H1 (cell line): ENCODE data around the gene TSPAN9. TPM values are rescaled to one million over a fixed set of nuclear protein-coding genes. Genes with fewer than 3 reads are reported as not detected.

ENCODE experiments used
- CTCF ChIA-PET: fragments of 300-600 bp; sonication (Branson Sonifier 250); formaldehyde crosslinking; loops from one replicate; lab custom pipeline; 2021; ENCODE audit not compliant: partially characterized antibody; lab: Charles Lee
- POLR2A ChIA-PET: fragments of 300-600 bp; sonication (Branson Sonifier 250); formaldehyde crosslinking; loops from one replicate; lab custom pipeline; 2021; ENCODE audit warnings: inconsistent platforms; ENCODE audit not compliant: partially characterized antibody; lab: Charles Lee
- DNase-seq, 2 experiments: peaks; one replicate each; pipeline versions ENCODE4 v3.0.0 to v3.0.0-alpha.2; 2010 to 2022; ENCODE audit warnings: low spot score in 2 of 2, low read depth in 1 of 2, mixed read lengths in 1 of 2
- FAIRE-seq: peaks from 2 replicates; lab custom pipeline; 2011; peaks lifted over from hg19 to GRCh38; lab: Jason Lieb, UNC
- H2AFZ ChIP-seq: 2 replicates; pipeline ENCODE4 v1.8.1; 2012; ENCODE audit warnings: low read length, inconsistent platforms
- H2AK5ac ChIP-seq: 2 replicates; pipeline ENCODE4 v1.6.1; 2013; ENCODE audit warnings: low read depth, low read length
- H2BK120ac ChIP-seq: replicated peaks from 2 replicates; pipeline ENCODE3; 2013; ENCODE audit warnings: low read depth, low read length, inconsistent platforms
- H2BK12ac ChIP-seq: 2 replicates; pipeline ENCODE4 v1.6.1; 2013; ENCODE audit warnings: low read depth, low read length
- H2BK15ac ChIP-seq: 2 replicates; pipeline ENCODE4 v1.6.1; 2013; ENCODE audit warnings: low read length
- H2BK20ac ChIP-seq: 2 replicates; pipeline ENCODE4 v1.6.1; 2013; ENCODE audit warnings: low read length
- H2BK5ac ChIP-seq: 2 replicates; pipeline ENCODE4 v1.6.1; 2013; ENCODE audit warnings: low read depth, low read length
- H3K14ac ChIP-seq: 2 replicates; pipeline ENCODE4 v1.6.1; 2013; ENCODE audit warnings: inconsistent platforms; ENCODE audit not compliant: insufficient read length
- H3K18ac ChIP-seq: 2 replicates; pipeline ENCODE4 v1.6.1; 2013; ENCODE audit warnings: low read length; ENCODE audit errors: extremely low read depth
- H3K23ac ChIP-seq: 2 replicates; pipeline ENCODE4 v1.6.1; 2013; ENCODE audit warnings: inconsistent platforms; ENCODE audit not compliant: insufficient read length
- H3K23me2 ChIP-seq: 2 replicates; pipeline ENCODE4 v1.6.1; 2013; ENCODE audit warnings: low read depth, low read length
- H3K27ac ChIP-seq: 2 replicates; pipeline ENCODE4 v1.6.1; 2011; ENCODE audit warnings: low read depth, low read length, inconsistent platforms
- H3K27me3 ChIP-seq, 4 experiments: replicated peaks in 1 of 4; 1 replicate in 1 of 4; 2 replicates in 3 of 4; pipeline versions ENCODE4 v1.6.1 to v1.8.1; 2011 to 2013; ENCODE audit warnings: low read length in 3 of 4, mild to moderate bottlenecking in 3 of 4, inconsistent platforms in 2 of 4, mixed read lengths in 2 of 4, moderate library complexity in 1 of 4; ENCODE audit not compliant: control insufficient read depth in 3 of 4, insufficient read depth in 3 of 4; ENCODE audit errors: extremely low read depth in 1 of 4
- H3K36me3 ChIP-seq, 4 experiments: 2 replicates each; pipeline versions ENCODE4 v1.6.1 to v1.8.1; 2011 to 2013; ENCODE audit warnings: mild to moderate bottlenecking in 4 of 4, low read length in 3 of 4, moderate library complexity in 2 of 4, control low read depth in 1 of 4, inconsistent platforms in 1 of 4; ENCODE audit not compliant: insufficient read depth in 4 of 4, control insufficient read depth in 2 of 4
- H3K4ac ChIP-seq: replicated peaks from 2 replicates; pipeline ENCODE3; 2013; ENCODE audit warnings: low read length, low read depth, mixed read lengths, inconsistent platforms; ENCODE audit not compliant: insufficient read length
- H3K4me1 ChIP-seq, 4 experiments: replicated peaks in 1 of 4; 1 replicate in 1 of 4; 2 replicates in 3 of 4; pipeline versions ENCODE4 v1.6.1 to v1.8.1; 2011 to 2013; ENCODE audit warnings: low read length in 3 of 4, inconsistent platforms in 2 of 4, mixed read lengths in 1 of 4; ENCODE audit not compliant: insufficient read depth in 4 of 4, control insufficient read depth in 3 of 4
- H3K4me2 ChIP-seq, 2 experiments: 2 replicates each; pipeline versions ENCODE4 v1.6.1 to v1.8.1; 2011 to 2013; ENCODE audit warnings: low read depth in 2 of 2, low read length in 2 of 2, control low read depth in 1 of 2, inconsistent platforms in 1 of 2, mild to moderate bottlenecking in 1 of 2; ENCODE audit not compliant: insufficient read depth in 1 of 2
- H3K4me3 ChIP-seq, 4 experiments: fragments of 200-600, 300-600 bp in 1 of 4; sonication (generic), shearing (Covaris generic), sonication (Bioruptor Twin) in 1 of 4; 2 replicates each; pipeline versions ENCODE4 v1.5.1 to v1.8.1; 2011 to 2016; ENCODE audit warnings: low read length in 4 of 4, low read depth in 3 of 4, control low read depth in 2 of 4, inconsistent platforms in 2 of 4, mild to moderate bottlenecking in 2 of 4, mixed read lengths in 1 of 4, moderate library complexity in 1 of 4; ENCODE audit not compliant: insufficient read depth in 2 of 4; ENCODE audit errors: extremely low read depth in 1 of 4
- H3K56ac ChIP-seq: replicated peaks from 2 replicates; pipeline ENCODE3; 2013; ENCODE audit warnings: low read depth, mild to moderate bottlenecking, mixed read lengths, low read length, inconsistent platforms; ENCODE audit not compliant: insufficient read length
- H3K79me1 ChIP-seq: 2 replicates; pipeline ENCODE4 v1.6.1; 2013; ENCODE audit warnings: low read depth, low read length, control low read depth
- H3K79me2 ChIP-seq, 2 experiments: 2 replicates each; pipeline versions ENCODE4 v1.6.1 to v1.8.1; 2012 to 2013; ENCODE audit warnings: low read length in 2 of 2, mild to moderate bottlenecking in 2 of 2, inconsistent platforms in 1 of 2; ENCODE audit not compliant: insufficient read depth in 2 of 2, control insufficient read depth in 1 of 2
- H3K9ac ChIP-seq, 4 experiments: replicated peaks in 1 of 4; 1 replicate in 1 of 4; 2 replicates in 3 of 4; pipeline versions ENCODE4 v1.6.1 to v1.8.1; 2011 to 2013; ENCODE audit warnings: low read depth in 3 of 4, low read length in 3 of 4, control low read depth in 2 of 4, mild to moderate bottlenecking in 2 of 4, moderate library complexity in 2 of 4, inconsistent platforms in 1 of 4; ENCODE audit errors: extremely low read depth in 1 of 4
- H3K9me3 ChIP-seq, 2 experiments: 2 replicates each; pipeline versions ENCODE4 v1.6.1 to v1.8.1; 2012 to 2013; ENCODE audit warnings: mild to moderate bottlenecking in 2 of 2, moderate library complexity in 2 of 2, control low read depth in 1 of 2, inconsistent platforms in 1 of 2, low read depth in 1 of 2, low read length in 1 of 2, mixed read lengths in 1 of 2; ENCODE audit not compliant: insufficient read depth in 2 of 2
- H4K20me1 ChIP-seq, 2 experiments: replicated peaks in 1 of 2; 2 replicates each; pipeline versions ENCODE3 to v1.8.1; 2011 to 2013; ENCODE audit warnings: inconsistent platforms in 2 of 2, low read length in 2 of 2, mild to moderate bottlenecking in 1 of 2; ENCODE audit not compliant: insufficient read depth in 2 of 2, control insufficient read depth in 1 of 2
- H4K5ac ChIP-seq: 2 replicates; pipeline ENCODE4 v1.6.1; 2013; ENCODE audit warnings: low read length, low read depth, mixed read lengths, inconsistent platforms; ENCODE audit not compliant: insufficient read length
- H4K8ac ChIP-seq: 2 replicates; pipeline ENCODE4 v1.8.0; 2013; ENCODE audit warnings: mild to moderate bottlenecking, moderate library complexity, low read length, inconsistent platforms; ENCODE audit not compliant: insufficient read depth; ENCODE audit errors: extremely low read depth
- H4K91ac ChIP-seq: replicated peaks from 2 replicates; pipeline ENCODE3; 2013; ENCODE audit warnings: low read length, mixed read lengths, inconsistent platforms; ENCODE audit not compliant: insufficient read length
- POU5F1 ChIP-seq: IDR thresholded peaks from 2 replicates; pipeline ENCODE4 v1.6.1; 2011; ENCODE audit warnings: low read depth, mild to moderate bottlenecking, low read length, moderate library complexity
- RAD21 ChIP-seq, 2 experiments: IDR thresholded peaks in 1 of 2; conservative IDR thresholded peaks in 1 of 2; 2 replicates each; pipeline ENCODE4 v1.6.1; 2011; ENCODE audit warnings: low read depth in 2 of 2, low read length in 2 of 2, improper control_type of control experiment in 1 of 2, inconsistent platforms in 1 of 2, mild to moderate bottlenecking in 1 of 2, moderate library complexity in 1 of 2
- WGBS, 2 experiments: shearing (Covaris generic) in 1 of 2; methylation state at CpG; one replicate each; pipeline versions ENCODE4 v1.1.6 to v1.1.7; 2013 to 2015; ENCODE audit warnings: low lambda C conversion rate in 2 of 2, mixed read lengths in 2 of 2, inconsistent platforms in 1 of 2, low coverage in 1 of 2, missing lambda C conversion rate in 1 of 2; ENCODE audit not compliant: insufficient replicate concordance in 2 of 2, insufficient coverage in 1 of 2, insufficient read length in 1 of 2; ENCODE audit errors: extremely low coverage in 1 of 2, missing lambda C conversion rate in 1 of 2; 5-methylcytosine and 5-hydroxymethylcytosine counted together
- polyA plus RNA-seq, 7 experiments: library from polyadenylated mRNA; depleted of rRNA in 3 of 7; stranded (reverse) in 5 of 7; unstranded in 2 of 7; fragments of >200 nt in 5 of 7; fragments of 200-250 nt in 2 of 7; gene quantifications; 1 replicate in 5 of 7; 2 replicates in 1 of 7; 4 replicates in 1 of 7; pipeline versions ENCODE4 v1.2.1 to v1.2.3, GENCODE V29; 2011 to 2013; ENCODE audit warnings: missing spikeins in 2 of 7, mixed read lengths in 2 of 7
- total RNA-seq: library from RNA; stranded (reverse); fragmentation: NEBNext Ultra II Directional; extraction: Animal tissue kit (Norgen Biotek cat#: 25700); gene quantifications from 2 replicates; pipeline ENCODE4 v1.2.1, GENCODE V29; 2021
- TF ChIP-seq, protein P1 (sequence below), 3 experiments: IDR thresholded peaks; 1 replicate in 2 of 3; 2 replicates in 1 of 3; pipeline versions ENCODE4 v1.5.1 to v1.6.1; 2011; ENCODE audit warnings: low read length in 3 of 3, mild to moderate bottlenecking in 3 of 3, inconsistent platforms in 2 of 3, low read depth in 1 of 3, moderate library complexity in 1 of 3; ENCODE audit not compliant: insufficient read depth in 1 of 3; ENCODE audit errors: control extremely low read depth in 1 of 3

TSPAN9 gene
- total and polyA plus RNA-seq, 2 of the 8 experiments (the other 6 are each of a cell fraction or from before 2014, with no cell fraction given) = 11.5 to 29.1 TPM

DNA sequence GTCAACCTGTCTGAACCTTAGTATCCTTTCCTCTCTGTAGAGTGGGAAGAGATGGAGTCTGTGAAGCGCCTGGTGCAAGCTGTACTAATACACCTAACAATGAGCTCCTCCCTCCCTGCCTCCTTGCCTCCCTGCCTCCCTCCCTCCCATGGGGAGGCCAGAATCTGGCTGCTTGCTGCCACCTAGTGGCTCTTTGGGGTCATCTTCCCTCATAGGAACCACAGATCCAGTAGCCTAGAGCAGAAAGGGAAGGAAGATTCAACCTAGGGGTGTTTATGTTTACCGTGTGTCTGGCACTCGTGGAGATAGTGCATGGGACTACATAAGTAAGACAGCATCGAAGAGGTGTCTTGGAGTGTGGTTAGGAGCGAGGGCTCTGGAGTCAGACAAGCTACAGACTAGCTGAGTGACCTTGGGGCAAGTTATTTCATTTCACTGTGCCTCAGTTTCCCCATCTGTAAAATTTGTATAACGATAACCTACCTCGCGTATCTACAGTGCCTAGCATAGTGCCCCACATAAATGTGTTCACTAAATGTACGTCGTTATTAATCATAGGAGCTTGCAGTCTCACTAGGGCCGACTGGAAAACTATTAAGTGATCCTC, 35.5 kb upstream of the TSPAN9 start:
- DNase-seq = peak; percentile 34 to 69
- Histone ChIP-seq H3K9me3 (no peaks in the 10 kb centered on the region), H4K5ac (no peak overlapping the region), H3K18ac (no peak overlapping the region), H2BK15ac (no peak overlapping the region), H3K14ac (no peak overlapping the region), H4K20me1 (peaks cover 0 to 11% of the 10 kb centered on the region in 2 experiments), H2AFZ (no peak overlapping the region), H3K23ac (no peak overlapping the region), H3K36me3 (peaks cover 14 to 35% (median 22%) of the 10 kb centered on the region in 4 experiments; a peak in 7 of 8 replicates), H4K8ac (peak overlapping the region; percentile 51; the same call in 1 of the 2 replicates), H2AK5ac (no peak overlapping the region), H3K79me1 (no peaks in the 10 kb centered on the region), H3K9ac (no peak overlapping the region), H3K56ac (no peak overlapping the region), H3K4me1 (no peaks in the 10 kb centered on the region; a peak in 1 of 7 replicates), H3K27me3 (no peaks in the 10 kb centered on the region), H3K4me2 (no peak overlapping the region), H3K27ac (no peak overlapping the region), H4K91ac (no peak overlapping the region), H3K23me2 (no peaks in the 10 kb centered on the region), H2BK5ac (no peak overlapping the region), H3K79me2 (no peaks in the 10 kb centered on the region), H2BK20ac (no peak overlapping the region), H2BK12ac (no peak overlapping the region), H3K4ac (no peak overlapping the region), H2BK120ac (no peak overlapping the region), H3K4me3 (no peak overlapping the region)
- WGBS, 2 experiments = 86% methylated on average over 11 of the region's 11 CpGs; no CpG with 5 or more reads in 1 of the 2 experiments
- ChIA-PET POLR2A (no interaction called here), CTCF (interaction anchor here (0.6 to 2.8 kb wide), 34 partner anchors 7 to 258 kb away, joined by 3 to 14 read pairs (median 5); partner anchors contain the start of gene TEX52)
- peak; percentile 86 for FAIRE-seq
- TF ChIP-seq, protein P1, sequence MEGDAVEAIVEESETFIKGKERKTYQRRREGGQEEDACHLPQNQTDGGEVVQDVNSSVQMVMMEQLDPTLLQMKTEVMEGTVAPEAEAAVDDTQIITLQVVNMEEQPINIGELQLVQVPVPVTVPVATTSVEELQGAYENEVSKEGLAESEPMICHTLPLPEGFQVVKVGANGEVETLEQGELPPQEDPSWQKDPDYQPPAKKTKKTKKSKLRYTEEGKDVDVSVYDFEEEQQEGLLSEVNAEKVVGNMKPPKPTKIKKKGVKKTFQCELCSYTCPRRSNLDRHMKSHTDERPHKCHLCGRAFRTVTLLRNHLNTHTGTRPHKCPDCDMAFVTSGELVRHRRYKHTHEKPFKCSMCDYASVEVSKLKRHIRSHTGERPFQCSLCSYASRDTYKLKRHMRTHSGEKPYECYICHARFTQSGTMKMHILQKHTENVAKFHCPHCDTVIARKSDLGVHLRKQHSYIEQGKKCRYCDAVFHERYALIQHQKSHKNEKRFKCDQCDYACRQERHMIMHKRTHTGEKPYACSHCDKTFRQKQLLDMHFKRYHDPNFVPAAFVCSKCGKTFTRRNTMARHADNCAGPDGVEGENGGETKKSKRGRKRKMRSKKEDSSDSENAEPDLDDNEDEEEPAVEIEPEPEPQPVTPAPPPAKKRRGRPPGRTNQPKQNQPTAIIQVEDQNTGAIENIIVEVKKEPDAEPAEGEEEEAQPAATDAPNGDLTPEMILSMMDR (IDR thresholded peaks at IDR 0.05; ENCODE audit: control extremely low read depth in 1 of 3, insufficient read depth in 1 of 3, low read depth in 1 of 3, low read length in 3 of 3) = peak; percentile 61 to 79 (median 79)
- TF ChIP-seq RAD21 (IDR thresholded peaks at IDR 0.05 in 1 of 2, conservative IDR thresholded peaks at IDR 0.05 in 1 of 2; ENCODE audit: low read depth in 2 of 2, low read length in 2 of 2) (peak; percentile 69 to 74), POU5F1 (no peak)
- TF ChIP-seq, all 59 proteins: peak for 2
